Peyer's patch (tissue), 4 donors: ENCODE measurements around the gene GLRX2.
"Not testable (repeated sequence)": the region's sequence is repeated elsewhere in the genome, so short reads cannot be mapped to it uniquely, and the experiment has no call there.

Experiments
- CTCF ChIP-seq, 6 experiments: fragments of 450-650 bp in 4 of 6; fragments of 200-600 bp in 2 of 6; sonication (generic) in 1 of 6; IDR thresholded peaks; one replicate each; pipeline ENCODE4 v1.5.1; 2017 to 2019; ENCODE audit warnings: antibody characterized with exemption in 6 of 6, mild to moderate bottlenecking in 3 of 6, moderate library complexity in 1 of 6
- POLR2A ChIP-seq, 2 donors: fragments of 450-650 bp; IDR thresholded peaks; one replicate each; pipeline ENCODE4 v1.5.1; 2017; ENCODE audit warnings: antibody characterized with exemption in 2 of 2, mild to moderate bottlenecking in 2 of 2, moderate library complexity in 2 of 2

DNA sequence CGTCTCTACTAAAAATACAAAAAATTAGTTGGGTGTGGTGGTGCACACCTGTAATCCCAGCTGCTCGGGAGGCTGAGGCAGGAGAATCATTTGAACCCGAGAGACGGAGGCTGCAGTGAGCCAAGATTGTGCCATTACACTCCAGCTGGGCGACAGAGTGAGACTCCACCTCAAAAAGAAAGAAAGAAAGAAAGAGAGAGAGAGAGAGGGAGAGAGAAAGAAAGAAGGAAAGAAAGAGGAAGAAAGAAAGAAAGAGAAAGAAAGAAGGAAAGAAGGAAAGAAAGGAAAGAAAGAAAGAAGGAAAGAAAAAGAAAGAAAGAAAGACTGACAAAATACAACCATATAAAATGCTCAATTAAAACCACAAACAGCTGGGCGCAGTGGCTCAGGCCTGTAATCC, 12.0 kb upstream of the GLRX2 start:
- not testable (repeated sequence) for TF ChIP-seq CTCF, POLR2A (IDR thresholded peaks at IDR 0.05)
